H1 (cell line): Measurements from ENCODE around the gene HSD11B1. TPM values are rescaled to one million over a fixed set of nuclear protein-coding genes. Genes with fewer than 3 reads are reported as not detected.

Experiments used
- CTCF ChIA-PET: fragments of 300-600 bp; sonication (Branson Sonifier 250); formaldehyde crosslinking; loops from one replicate; lab custom pipeline; 2021; ENCODE audit not compliant: partially characterized antibody; lab: Charles Lee
- POLR2A ChIA-PET: fragments of 300-600 bp; sonication (Branson Sonifier 250); formaldehyde crosslinking; loops from one replicate; lab custom pipeline; 2021; ENCODE audit warnings: inconsistent platforms; ENCODE audit not compliant: partially characterized antibody; lab: Charles Lee
- DNase-seq, 2 experiments: peaks; one replicate each; pipeline versions ENCODE4 v3.0.0 to v3.0.0-alpha.2; 2010 to 2022; ENCODE audit warnings: low spot score in 2 of 2, low read depth in 1 of 2, mixed read lengths in 1 of 2
- FAIRE-seq: peaks from 2 replicates; lab custom pipeline; 2011; peaks lifted over from hg19 to GRCh38; lab: Jason Lieb, UNC
- H2AFZ ChIP-seq: 2 replicates; pipeline ENCODE4 v1.8.1; 2012; ENCODE audit warnings: low read length, inconsistent platforms
- H2AK5ac ChIP-seq: 2 replicates; pipeline ENCODE4 v1.6.1; 2013; ENCODE audit warnings: low read depth, low read length
- H2BK120ac ChIP-seq: replicated peaks from 2 replicates; pipeline ENCODE3; 2013; ENCODE audit warnings: low read depth, low read length, inconsistent platforms
- H2BK12ac ChIP-seq: 2 replicates; pipeline ENCODE4 v1.6.1; 2013; ENCODE audit warnings: low read depth, low read length
- H2BK15ac ChIP-seq: 2 replicates; pipeline ENCODE4 v1.6.1; 2013; ENCODE audit warnings: low read length
- H2BK20ac ChIP-seq: 2 replicates; pipeline ENCODE4 v1.6.1; 2013; ENCODE audit warnings: low read length
- H2BK5ac ChIP-seq: 2 replicates; pipeline ENCODE4 v1.6.1; 2013; ENCODE audit warnings: low read depth, low read length
- H3K14ac ChIP-seq: 2 replicates; pipeline ENCODE4 v1.6.1; 2013; ENCODE audit warnings: inconsistent platforms; ENCODE audit not compliant: insufficient read length
- H3K18ac ChIP-seq: 2 replicates; pipeline ENCODE4 v1.6.1; 2013; ENCODE audit warnings: low read length; ENCODE audit errors: extremely low read depth
- H3K23ac ChIP-seq: 2 replicates; pipeline ENCODE4 v1.6.1; 2013; ENCODE audit warnings: inconsistent platforms; ENCODE audit not compliant: insufficient read length
- H3K23me2 ChIP-seq: 2 replicates; pipeline ENCODE4 v1.6.1; 2013; ENCODE audit warnings: low read depth, low read length
- H3K27ac ChIP-seq: 2 replicates; pipeline ENCODE4 v1.6.1; 2011; ENCODE audit warnings: low read depth, low read length, inconsistent platforms
- H3K27me3 ChIP-seq, 4 experiments: replicated peaks in 1 of 4; 1 replicate in 1 of 4; 2 replicates in 3 of 4; pipeline versions ENCODE4 v1.6.1 to v1.8.1; 2011 to 2013; ENCODE audit warnings: low read length in 3 of 4, mild to moderate bottlenecking in 3 of 4, inconsistent platforms in 2 of 4, mixed read lengths in 2 of 4, moderate library complexity in 1 of 4; ENCODE audit not compliant: control insufficient read depth in 3 of 4, insufficient read depth in 3 of 4; ENCODE audit errors: extremely low read depth in 1 of 4
- H3K36me3 ChIP-seq, 4 experiments: 2 replicates each; pipeline versions ENCODE4 v1.6.1 to v1.8.1; 2011 to 2013; ENCODE audit warnings: mild to moderate bottlenecking in 4 of 4, low read length in 3 of 4, moderate library complexity in 2 of 4, control low read depth in 1 of 4, inconsistent platforms in 1 of 4; ENCODE audit not compliant: insufficient read depth in 4 of 4, control insufficient read depth in 2 of 4
- H3K4ac ChIP-seq: replicated peaks from 2 replicates; pipeline ENCODE3; 2013; ENCODE audit warnings: low read length, low read depth, mixed read lengths, inconsistent platforms; ENCODE audit not compliant: insufficient read length
- H3K4me1 ChIP-seq, 4 experiments: replicated peaks in 1 of 4; 1 replicate in 1 of 4; 2 replicates in 3 of 4; pipeline versions ENCODE4 v1.6.1 to v1.8.1; 2011 to 2013; ENCODE audit warnings: low read length in 3 of 4, inconsistent platforms in 2 of 4, mixed read lengths in 1 of 4; ENCODE audit not compliant: insufficient read depth in 4 of 4, control insufficient read depth in 3 of 4
- H3K4me2 ChIP-seq, 2 experiments: 2 replicates each; pipeline versions ENCODE4 v1.6.1 to v1.8.1; 2011 to 2013; ENCODE audit warnings: low read depth in 2 of 2, low read length in 2 of 2, control low read depth in 1 of 2, inconsistent platforms in 1 of 2, mild to moderate bottlenecking in 1 of 2; ENCODE audit not compliant: insufficient read depth in 1 of 2
- H3K4me3 ChIP-seq, 4 experiments: fragments of 200-600, 300-600 bp in 1 of 4; sonication (generic), shearing (Covaris generic), sonication (Bioruptor Twin) in 1 of 4; 2 replicates each; pipeline versions ENCODE4 v1.5.1 to v1.8.1; 2011 to 2016; ENCODE audit warnings: low read length in 4 of 4, low read depth in 3 of 4, control low read depth in 2 of 4, inconsistent platforms in 2 of 4, mild to moderate bottlenecking in 2 of 4, mixed read lengths in 1 of 4, moderate library complexity in 1 of 4; ENCODE audit not compliant: insufficient read depth in 2 of 4; ENCODE audit errors: extremely low read depth in 1 of 4
- H3K56ac ChIP-seq: replicated peaks from 2 replicates; pipeline ENCODE3; 2013; ENCODE audit warnings: low read depth, mild to moderate bottlenecking, mixed read lengths, low read length, inconsistent platforms; ENCODE audit not compliant: insufficient read length
- H3K79me1 ChIP-seq: 2 replicates; pipeline ENCODE4 v1.6.1; 2013; ENCODE audit warnings: low read depth, low read length, control low read depth
- H3K79me2 ChIP-seq, 2 experiments: 2 replicates each; pipeline versions ENCODE4 v1.6.1 to v1.8.1; 2012 to 2013; ENCODE audit warnings: low read length in 2 of 2, mild to moderate bottlenecking in 2 of 2, inconsistent platforms in 1 of 2; ENCODE audit not compliant: insufficient read depth in 2 of 2, control insufficient read depth in 1 of 2
- H3K9ac ChIP-seq, 4 experiments: replicated peaks in 1 of 4; 1 replicate in 1 of 4; 2 replicates in 3 of 4; pipeline versions ENCODE4 v1.6.1 to v1.8.1; 2011 to 2013; ENCODE audit warnings: low read depth in 3 of 4, low read length in 3 of 4, control low read depth in 2 of 4, mild to moderate bottlenecking in 2 of 4, moderate library complexity in 2 of 4, inconsistent platforms in 1 of 4; ENCODE audit errors: extremely low read depth in 1 of 4
- H3K9me3 ChIP-seq, 2 experiments: 2 replicates each; pipeline versions ENCODE4 v1.6.1 to v1.8.1; 2012 to 2013; ENCODE audit warnings: mild to moderate bottlenecking in 2 of 2, moderate library complexity in 2 of 2, control low read depth in 1 of 2, inconsistent platforms in 1 of 2, low read depth in 1 of 2, low read length in 1 of 2, mixed read lengths in 1 of 2; ENCODE audit not compliant: insufficient read depth in 2 of 2
- H4K20me1 ChIP-seq, 2 experiments: replicated peaks in 1 of 2; 2 replicates each; pipeline versions ENCODE3 to v1.8.1; 2011 to 2013; ENCODE audit warnings: inconsistent platforms in 2 of 2, low read length in 2 of 2, mild to moderate bottlenecking in 1 of 2; ENCODE audit not compliant: insufficient read depth in 2 of 2, control insufficient read depth in 1 of 2
- H4K5ac ChIP-seq: 2 replicates; pipeline ENCODE4 v1.6.1; 2013; ENCODE audit warnings: low read length, low read depth, mixed read lengths, inconsistent platforms; ENCODE audit not compliant: insufficient read length
- H4K8ac ChIP-seq: 2 replicates; pipeline ENCODE4 v1.8.0; 2013; ENCODE audit warnings: mild to moderate bottlenecking, moderate library complexity, low read length, inconsistent platforms; ENCODE audit not compliant: insufficient read depth; ENCODE audit errors: extremely low read depth
- H4K91ac ChIP-seq: replicated peaks from 2 replicates; pipeline ENCODE3; 2013; ENCODE audit warnings: low read length, mixed read lengths, inconsistent platforms; ENCODE audit not compliant: insufficient read length
- ATF2 ChIP-seq: IDR thresholded peaks from 2 replicates; pipeline ENCODE4 v1.6.1; 2012; ENCODE audit warnings: low read length, inconsistent platforms
- CBX5 ChIP-seq: fragments of 300-800, 300-1000 bp; sonication (generic); IDR thresholded peaks from 2 replicates; pipeline ENCODE4 v1.7.1; 2016; ENCODE audit warnings: antibody characterized with exemption, low read length, low read depth
- E2F6 ChIP-seq: IDR thresholded peaks from 2 replicates; pipeline ENCODE4 v1.6.1; 2012; ENCODE audit warnings: inconsistent platforms
- EP300 ChIP-seq, 2 experiments: IDR thresholded peaks; 1 replicate in 1 of 2; 2 replicates in 1 of 2; pipeline ENCODE4 v1.6.1; 2011 to 2012; ENCODE audit warnings: low read depth in 2 of 2, low read length in 2 of 2, mild to moderate bottlenecking in 2 of 2, borderline replicate concordance in 1 of 2, inconsistent platforms in 1 of 2, moderate library complexity in 1 of 2
- JUND ChIP-seq: IDR thresholded peaks from 2 replicates; pipeline ENCODE4 v1.6.1; 2011; ENCODE audit warnings: mild to moderate bottlenecking, improper control_type of control experiment, low read length
- KDM4A ChIP-seq: IDR thresholded peaks from one replicate; pipeline ENCODE4 v1.7.1; 2012; ENCODE audit warnings: low read depth, mild to moderate bottlenecking, moderate library complexity, low read length, inconsistent platforms; ENCODE audit not compliant: severe bottlenecking
- RAD21 ChIP-seq, 2 experiments: IDR thresholded peaks in 1 of 2; conservative IDR thresholded peaks in 1 of 2; 2 replicates each; pipeline ENCODE4 v1.6.1; 2011; ENCODE audit warnings: low read depth in 2 of 2, low read length in 2 of 2, improper control_type of control experiment in 1 of 2, inconsistent platforms in 1 of 2, mild to moderate bottlenecking in 1 of 2, moderate library complexity in 1 of 2
- SUZ12 ChIP-seq: fragments of 200-600 bp; sonication (generic); IDR thresholded peaks from 2 replicates; pipeline ENCODE4 v1.6.1; 2012; ENCODE audit warnings: mild to moderate bottlenecking, inconsistent platforms, low read length, moderate library complexity, mixed read lengths
- TAF1 ChIP-seq: IDR thresholded peaks from 2 replicates; pipeline ENCODE4 v1.6.1; 2011; ENCODE audit warnings: mild to moderate bottlenecking, low read depth, low read length
- WGBS, 2 experiments: shearing (Covaris generic) in 1 of 2; methylation state at CpG; one replicate each; pipeline versions ENCODE4 v1.1.6 to v1.1.7; 2013 to 2015; ENCODE audit warnings: low lambda C conversion rate in 2 of 2, mixed read lengths in 2 of 2, inconsistent platforms in 1 of 2, low coverage in 1 of 2, missing lambda C conversion rate in 1 of 2; ENCODE audit not compliant: insufficient replicate concordance in 2 of 2, insufficient coverage in 1 of 2, insufficient read length in 1 of 2; ENCODE audit errors: extremely low coverage in 1 of 2, missing lambda C conversion rate in 1 of 2; 5-methylcytosine and 5-hydroxymethylcytosine counted together
- polyA plus RNA-seq, 7 experiments: library from polyadenylated mRNA; depleted of rRNA in 3 of 7; stranded (reverse) in 5 of 7; unstranded in 2 of 7; fragments of >200 nt in 5 of 7; fragments of 200-250 nt in 2 of 7; gene quantifications; 1 replicate in 5 of 7; 2 replicates in 1 of 7; 4 replicates in 1 of 7; pipeline versions ENCODE4 v1.2.1 to v1.2.3, GENCODE V29; 2011 to 2013; ENCODE audit warnings: missing spikeins in 2 of 7, mixed read lengths in 2 of 7
- total RNA-seq: library from RNA; stranded (reverse); fragmentation: NEBNext Ultra II Directional; extraction: Animal tissue kit (Norgen Biotek cat#: 25700); gene quantifications from 2 replicates; pipeline ENCODE4 v1.2.1, GENCODE V29; 2021

The HSD11B1 gene
- total and polyA plus RNA-seq, 2 of the 8 experiments (the other 6 are each of a cell fraction or from before 2014, with no cell fraction given) = not detected

GRCh38 chr1:209692745-209693504 lies 11.7 kb upstream of the HSD11B1 start:
- H3K23me2 ChIP-seq = no peaks in the 10 kb centered on the region
- H4K8ac ChIP-seq = no peak overlapping the region
- no peak overlapping the region for H2BK12ac ChIP-seq
- no peaks in the 10 kb centered on the region for H3K36me3 ChIP-seq
- H3K18ac ChIP-seq = no peak overlapping the region
- H3K23ac ChIP-seq = no peak overlapping the region
- no peaks in the 10 kb centered on the region for H4K20me1 ChIP-seq
- no peak overlapping the region for H3K4me3 ChIP-seq
- no peaks in the 10 kb centered on the region; a peak in 2 of 7 replicates for H3K27me3 ChIP-seq
- H3K27ac ChIP-seq = no peak overlapping the region
- no peaks in the 10 kb centered on the region for H3K79me2 ChIP-seq
- no peak overlapping the region for H4K91ac ChIP-seq
- FAIRE-seq (no peak), DNase-seq (peak in 1 of 2 experiments; percentile 82)
- no peak overlapping the region for H2BK20ac ChIP-seq
- H3K56ac ChIP-seq = no peak overlapping the region
- H2BK120ac ChIP-seq = no peak overlapping the region
- POLR2A ChIA-PET = no interaction called here
- H2BK15ac ChIP-seq = no peak overlapping the region
- H3K79me1 ChIP-seq = no peaks in the 10 kb centered on the region
- 21% methylated on average over 3 of the region's 3 CpGs; no CpG with 5 or more reads in 1 of the 2 experiments for WGBS, 2 experiments
- no peak overlapping the region for H3K4ac ChIP-seq
- peaks cover 0 to 3% (median 0%) of the 10 kb centered on the region in 4 experiments; a peak in 1 of 7 replicates for H3K4me1 ChIP-seq
- no peak overlapping the region for H3K9ac ChIP-seq
- no peak overlapping the region for H2BK5ac ChIP-seq
- CTCF ChIA-PET = interaction anchor here (0.7 to 6.8 kb wide), 31 partner anchors 9 to 157 kb away, joined by 3 to 41 read pairs (median 4); partner anchors contain the start of genes CAMK1G and HSD11B1
- no peak overlapping the region for H3K14ac ChIP-seq
- H2AK5ac ChIP-seq = no peak overlapping the region
- H2AFZ ChIP-seq = peak overlapping the region; percentile 75
- H3K9me3 ChIP-seq = no peaks in the 10 kb centered on the region
- no peak overlapping the region for H3K4me2 ChIP-seq
- H4K5ac ChIP-seq = no peak overlapping the region
- TF ChIP-seq KDM4A (no peak), E2F6 (no peak), EP300 (IDR thresholded peaks at IDR 0.05; ENCODE audit: borderline replicate concordance in 1 of 2, low read depth in 2 of 2, low read length in 2 of 2) (no peak), SUZ12 (no peak), CBX5 (no peak), TAF1 (no peak), ATF2 (no peak), JUND (no peak), RAD21 (IDR thresholded peaks at IDR 0.05 in 1 of 2, conservative IDR thresholded peaks at IDR 0.05 in 1 of 2; ENCODE audit: low read depth in 2 of 2, low read length in 2 of 2) (peak; percentile 94 to 95)
